Measurements from ENCODE around the gene TTF2.
A peak's percentile ranks its signal among the peaks of the same experiment; 100 is the strongest.

Gene TTF2

GRCh38 chr1:117120774-117121588 is 60.9 kb downstream of the TTF2 start:
- in situ Hi-C loops (cut with MboI; ENCODE audit: low pct_unique_long_range_greater_than_20kb, low sequenced_read_pairs, unreplicated experiment), result no loop called here
- TF ChIP-seq CTCF (IDR thresholded peaks at IDR 0.05; ENCODE audit: extremely low read depth, insufficient read depth, missing control alignments), result no peak
- DNase-seq (ENCODE audit: low spot score), result no peak

- peak; percentile 72 for TF ChIP-seq CTCF (IDR thresholded peaks at IDR 0.05; ENCODE audit: extremely low read depth, insufficient read depth, missing control alignments)
- in situ Hi-C loops (cut with MboI; ENCODE audit: low pct_unique_long_range_greater_than_20kb, low sequenced_read_pairs, unreplicated experiment), result no loop called here
These were observed 61.6 kb downstream of the TTF2 start, which contains the start of gene TRIM45 for GRCh38 chr1:117121589-117122329. TSS of gene TRIM45 (minus strand) at chr1:117121749. CDS start at chr1:117121201, 548 bp downstream.

GRCh38 chr1:117122330-117123025 is 62.4 kb downstream of the TTF2 start:
- DNase-seq (ENCODE audit: low spot score), result no peak
- in situ Hi-C loops (cut with MboI; ENCODE audit: low pct_unique_long_range_greater_than_20kb, low sequenced_read_pairs, unreplicated experiment), result no loop called here
- TF ChIP-seq CTCF (IDR thresholded peaks at IDR 0.05; ENCODE audit: extremely low read depth, insufficient read depth, missing control alignments), result no peak

More at GRCh38 chr1:117121589-117122329, 61.6 kb downstream of the TTF2 start, which contains the start of gene TRIM45:
- DNase-seq (ENCODE audit: low spot score), result peak; percentile 89

- in situ Hi-C loops (cut with MboI; ENCODE audit: low pct_unique_long_range_greater_than_20kb, low sequenced_read_pairs, unreplicated experiment), result no loop called here
- no peak for DNase-seq (ENCODE audit: low spot score)
- no peak for TF ChIP-seq CTCF (IDR thresholded peaks at IDR 0.05; ENCODE audit: extremely low read depth, insufficient read depth, missing control alignments)
These were observed 63.1 kb downstream of the TTF2 start for GRCh38 chr1:117123274-117123673.

- in situ Hi-C loops (cut with MboI; ENCODE audit: low pct_unique_long_range_greater_than_20kb, low sequenced_read_pairs, unreplicated experiment), result no loop called here
- no peak for TF ChIP-seq CTCF (IDR thresholded peaks at IDR 0.05; ENCODE audit: extremely low read depth, insufficient read depth, missing control alignments)
These were observed 64.5 kb downstream of the TTF2 start for GRCh38 chr1:117124661-117125060.

GRCh38 chr1:117127795-117128194 is 67.7 kb downstream of the TTF2 start:
- no peak for TF ChIP-seq CTCF (IDR thresholded peaks at IDR 0.05; ENCODE audit: extremely low read depth, insufficient read depth, missing control alignments)
- in situ Hi-C loops (cut with MboI; ENCODE audit: low pct_unique_long_range_greater_than_20kb, low sequenced_read_pairs, unreplicated experiment), result no loop called here
- DNase-seq (ENCODE audit: low spot score), result no peak

More at GRCh38 chr1:117124661-117125060, 64.5 kb downstream of the TTF2 start:
- no peak for DNase-seq (ENCODE audit: low spot score)
